ENCODE data around the gene ADAMTS12.

The ADAMTS12 gene

GRCh38 chr5:33891788-33892619 is at the start of gene ADAMTS12:
Gene ADAMTS12, minus strand, starts transcription at chr5:33891990. Its CDS starts 134 bp downstream, at chr5:33891856.
- peaks cover 36% of the 10 kb centered on the region for H3K27me3 Mint-ChIP-seq

GRCh38 chr5:33941090-33941489 is 49.3 kb upstream of the ADAMTS12 start:
- H3K27me3 Mint-ChIP-seq = peaks cover 32% of the 10 kb centered on the region

More at GRCh38 chr5:33891788-33892619, at the start of gene ADAMTS12:
- H3K4me1 Mint-ChIP-seq = peaks cover 10% of the 10 kb centered on the region
- no peaks in the 10 kb centered on the region for H3K36me3 Mint-ChIP-seq
- peak within 1 kb of the TSS; percentile 12 for H3K4me3 Mint-ChIP-seq
- H3K9me3 Mint-ChIP-seq = no peaks in the 10 kb centered on the region
- no peak within 1 kb of the TSS for H3K27ac Mint-ChIP-seq

GRCh38 chr5:33939556-33940262 is 47.9 kb upstream of the ADAMTS12 start:
- Mint-ChIP-seq H3K27ac (no peak overlapping the region), H3K4me1 (peaks cover 4% of the 10 kb centered on the region), H3K36me3 (no peaks in the 10 kb centered on the region), H3K9me3 (no peaks in the 10 kb centered on the region), H3K27me3 (peaks cover 34% of the 10 kb centered on the region), H3K4me3 (no peak overlapping the region)

More at GRCh38 chr5:33941090-33941489, 49.3 kb upstream of the ADAMTS12 start:
- Mint-ChIP-seq H3K27ac (no peak overlapping the region), H3K4me1 (no peaks in the 10 kb centered on the region), H3K9me3 (no peaks in the 10 kb centered on the region), H3K4me3 (no peak overlapping the region), H3K36me3 (no peaks in the 10 kb centered on the region)

- Mint-ChIP-seq H3K27me3 (peaks cover 34% of the 10 kb centered on the region), H3K4me1 (peaks cover 4% of the 10 kb centered on the region), H3K4me3 (no peak overlapping the region), H3K27ac (no peak overlapping the region), H3K36me3 (no peaks in the 10 kb centered on the region), H3K9me3 (no peaks in the 10 kb centered on the region)
Measured at GRCh38 chr5:33938881-33939280, 47.1 kb upstream of the ADAMTS12 start.

- Mint-ChIP-seq H3K27ac (no peak overlapping the region), H3K9me3 (no peaks in the 10 kb centered on the region), H3K4me1 (peaks cover 4% of the 10 kb centered on the region), H3K36me3 (no peaks in the 10 kb centered on the region), H3K27me3 (peaks cover 34% of the 10 kb centered on the region), H3K4me3 (no peak overlapping the region)
Measured at GRCh38 chr5:33938507-33938796, 46.7 kb upstream of the ADAMTS12 start.

- Mint-ChIP-seq H3K27ac (peak overlapping the region; percentile 12), H3K9me3 (no peaks in the 10 kb centered on the region), H3K4me1 (peaks cover 4% of the 10 kb centered on the region), H3K36me3 (no peaks in the 10 kb centered on the region), H3K27me3 (peaks cover 34% of the 10 kb centered on the region), H3K4me3 (no peak overlapping the region)
Measured at GRCh38 chr5:33937707-33938506, 46.1 kb upstream of the ADAMTS12 start.

GRCh38 chr5:33937017-33937706 is 45.4 kb upstream of the ADAMTS12 start:
- Mint-ChIP-seq H3K27ac (no peak overlapping the region), H3K9me3 (no peaks in the 10 kb centered on the region), H3K36me3 (no peaks in the 10 kb centered on the region), H3K4me3 (no peak overlapping the region), H3K4me1 (peaks cover 4% of the 10 kb centered on the region), H3K27me3 (peaks cover 32% of the 10 kb centered on the region)

GRCh38 chr5:33936381-33937016 is 44.7 kb upstream of the ADAMTS12 start, which contains the start of gene RXFP3:
Gene RXFP3, plus strand, starts transcription at chr5:33936386. Its CDS starts 355 bp downstream, at chr5:33936741.
- H3K4me3 Mint-ChIP-seq = no peak within 1 kb of the TSS
- H3K4me1 Mint-ChIP-seq = peaks cover 4% of the 10 kb centered on the region
- H3K9me3 Mint-ChIP-seq = no peaks in the 10 kb centered on the region
- H3K27ac Mint-ChIP-seq = no peak within 1 kb of the TSS
- H3K27me3 Mint-ChIP-seq = peaks cover 31% of the 10 kb centered on the region
- no peaks in the 10 kb centered on the region for H3K36me3 Mint-ChIP-seq

GRCh38 chr5:33936004-33936380 is 44.2 kb upstream of the ADAMTS12 start:
- Mint-ChIP-seq H3K27ac (no peak overlapping the region), H3K27me3 (peaks cover 31% of the 10 kb centered on the region), H3K4me1 (peaks cover 4% of the 10 kb centered on the region), H3K9me3 (no peaks in the 10 kb centered on the region), H3K4me3 (no peak overlapping the region), H3K36me3 (no peaks in the 10 kb centered on the region)

GRCh38 chr5:33934176-33934575 is 42.4 kb upstream of the ADAMTS12 start:
- H3K36me3 Mint-ChIP-seq = no peaks in the 10 kb centered on the region
- H3K27ac Mint-ChIP-seq = no peak overlapping the region
- H3K27me3 Mint-ChIP-seq = peaks cover 19% of the 10 kb centered on the region
- H3K9me3 Mint-ChIP-seq = no peaks in the 10 kb centered on the region
- H3K4me1 Mint-ChIP-seq = peaks cover 4% of the 10 kb centered on the region
- H3K4me3 Mint-ChIP-seq = no peak overlapping the region

GRCh38 chr5:33933723-33934169 is 42.0 kb upstream of the ADAMTS12 start:
- peaks cover 18% of the 10 kb centered on the region for H3K27me3 Mint-ChIP-seq
- no peaks in the 10 kb centered on the region for H3K9me3 Mint-ChIP-seq
- H3K4me3 Mint-ChIP-seq = no peak overlapping the region
- H3K4me1 Mint-ChIP-seq = peaks cover 4% of the 10 kb centered on the region
- H3K27ac Mint-ChIP-seq = no peak overlapping the region
- H3K36me3 Mint-ChIP-seq = no peaks in the 10 kb centered on the region

GRCh38 chr5:33931136-33931535 is 39.3 kb upstream of the ADAMTS12 start:
- Mint-ChIP-seq H3K4me3 (no peak overlapping the region), H3K27me3 (peaks cover 9% of the 10 kb centered on the region), H3K4me1 (peaks cover 4% of the 10 kb centered on the region), H3K9me3 (no peaks in the 10 kb centered on the region), H3K27ac (no peak overlapping the region), H3K36me3 (no peaks in the 10 kb centered on the region)

GRCh38 chr5:33929925-33930690 is 38.3 kb upstream of the ADAMTS12 start:
- H3K27ac Mint-ChIP-seq = no peak overlapping the region
- no peak overlapping the region for H3K4me3 Mint-ChIP-seq
- peaks cover 6% of the 10 kb centered on the region for H3K27me3 Mint-ChIP-seq
- H3K36me3 Mint-ChIP-seq = no peaks in the 10 kb centered on the region
- H3K9me3 Mint-ChIP-seq = no peaks in the 10 kb centered on the region
- no peaks in the 10 kb centered on the region for H3K4me1 Mint-ChIP-seq

GRCh38 chr5:33928283-33928682 is 36.5 kb upstream of the ADAMTS12 start:
- Mint-ChIP-seq H3K4me3 (no peak overlapping the region), H3K9me3 (no peaks in the 10 kb centered on the region), H3K27ac (no peak overlapping the region), H3K4me1 (no peaks in the 10 kb centered on the region), H3K27me3 (peaks cover 6% of the 10 kb centered on the region), H3K36me3 (no peaks in the 10 kb centered on the region)
